MV-4-11 (cell line): ENCODE data around the gene CFB.
"Not testable (repeated sequence)": the region's sequence is repeated elsewhere in the genome, so short reads cannot be mapped to it uniquely, and the experiment has no call there.

Experiments used
- DNase-seq: peaks from one replicate; lab custom pipeline; 2025; lab: John Stamatoyannopoulos, UW

CFB gene

GRCh38 chr6:31911826-31912585, 33.9 kb upstream of the CFB start:
- no peak for DNase-seq

GRCh38 chr6:31915351-31915750, 30.5 kb upstream of the CFB start:
- DNase-seq = no peak

DNA sequence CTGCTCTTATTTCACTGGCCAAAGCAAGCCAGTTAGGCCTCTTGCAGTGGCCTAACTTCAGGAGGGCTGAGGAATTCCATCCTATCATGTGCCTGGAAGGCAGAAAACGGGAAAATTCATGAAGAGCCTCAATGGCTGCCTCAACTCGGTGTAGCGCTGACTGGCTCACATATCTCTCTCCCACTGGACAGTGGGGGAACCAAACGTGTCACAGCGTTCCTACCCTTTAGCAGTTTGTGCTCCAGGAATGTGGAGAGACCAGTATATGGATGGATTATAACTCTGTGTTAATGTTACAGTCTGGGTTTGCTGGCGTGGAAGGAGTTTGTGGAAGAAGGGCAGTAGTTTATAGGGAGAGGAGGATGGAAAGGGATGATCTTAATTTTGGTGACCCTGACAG, 30.1 kb upstream of the CFB start:
- DNase-seq = no peak

- peak; percentile 7 for DNase-seq
Observed at GRCh38 chr6:31918069-31918720, 27.7 kb upstream of the CFB start.

DNA sequence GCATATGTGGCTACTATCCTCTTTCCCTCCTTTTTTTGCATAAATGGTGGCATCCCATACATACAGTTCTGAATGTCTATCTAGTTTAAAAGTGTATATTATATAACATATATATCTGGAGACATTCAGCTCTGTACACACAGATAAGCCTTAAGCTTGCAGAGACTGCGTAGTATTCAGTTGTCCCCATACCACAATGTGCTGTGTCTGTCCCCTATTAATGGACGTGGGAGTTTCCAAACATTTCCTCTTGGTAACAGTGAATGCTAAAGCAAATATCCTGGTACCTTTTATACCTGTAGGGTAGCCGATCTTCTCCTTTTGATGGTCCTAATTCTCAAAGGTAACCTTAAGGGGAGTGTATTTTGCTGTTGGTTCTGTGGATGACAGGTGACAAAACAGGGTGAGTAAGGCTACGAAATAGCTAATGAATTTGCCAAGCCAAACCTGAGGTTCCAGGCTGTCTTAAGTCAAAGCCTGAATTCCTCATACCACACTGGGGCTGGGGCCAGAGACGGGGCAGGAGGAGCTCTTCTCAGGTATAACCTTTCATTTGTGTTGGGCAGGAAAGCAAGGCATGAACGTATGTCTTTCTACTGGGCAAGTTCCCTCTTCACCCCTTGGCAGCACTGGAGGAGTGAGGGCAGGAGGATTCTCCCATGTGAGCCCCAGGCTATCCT, 26.1 kb upstream of the CFB start:
- no peak for DNase-seq

- DNase-seq = peak; percentile 56
Observed at GRCh38 chr6:31920811-31921210, 25.1 kb upstream of the CFB start.

DNA sequence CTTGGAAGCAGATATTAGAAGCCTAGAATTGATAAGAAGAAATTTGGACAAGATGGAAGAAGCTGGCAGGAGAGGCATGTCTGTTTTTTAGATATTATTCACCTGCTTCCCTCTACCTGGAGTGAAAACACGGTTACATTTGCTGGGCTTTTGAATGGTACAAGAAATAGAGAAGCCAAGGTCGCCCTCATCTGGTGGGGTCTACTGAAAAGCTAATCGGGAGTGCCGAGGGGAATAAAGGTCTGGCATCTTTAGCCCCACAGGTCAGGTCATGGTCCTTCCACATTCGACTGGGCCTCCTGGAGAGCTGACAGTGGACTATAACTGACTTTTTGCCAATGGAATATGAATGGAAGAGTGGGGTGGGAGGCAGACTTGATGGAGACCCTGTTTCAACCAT, 23.0 kb upstream of the CFB start:
- DNase-seq = no peak

DNA sequence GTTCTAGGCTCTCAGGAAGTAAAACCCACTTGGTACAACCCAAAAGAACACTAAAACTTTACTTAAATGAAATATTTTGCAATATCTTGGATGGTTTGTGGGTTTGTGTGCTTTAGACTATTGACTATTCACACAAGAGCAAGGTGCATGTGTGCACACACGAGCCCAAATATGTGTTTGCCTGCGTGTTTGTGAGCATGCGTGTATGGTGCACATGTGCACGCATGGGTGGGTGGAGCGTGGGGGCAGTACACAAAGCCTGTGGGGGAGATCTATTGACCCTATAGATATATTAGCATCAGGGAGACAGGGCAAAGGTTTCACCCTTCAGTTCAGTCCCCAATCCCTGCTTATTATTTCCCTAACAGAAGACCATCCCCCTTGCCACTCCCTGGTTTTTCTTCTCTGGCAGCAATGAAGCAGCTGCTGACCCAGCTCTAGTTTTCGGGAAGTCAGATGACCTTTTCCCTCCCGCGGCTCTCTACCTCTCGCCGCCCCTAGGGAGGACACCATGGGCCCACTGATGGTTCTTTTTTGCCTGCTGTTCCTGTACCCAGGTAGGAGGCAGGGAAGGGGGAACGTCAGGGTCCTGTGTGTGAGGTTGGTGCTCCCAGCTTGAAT, 18.5 kb upstream of the CFB start, which contains the start of gene C2:
C2 (plus strand) TSS at position 476 of the 621 bp plus-strand sequence; CDS start at position 512, 36 bp downstream.
- DNase-seq = peak; percentile 56

- no peak for DNase-seq
Observed at GRCh38 chr6:31927863-31928671, 17.8 kb upstream of the CFB start.

GRCh38 chr6:31928672-31928939, 17.3 kb upstream of the CFB start:
- no peak for DNase-seq

GRCh38 chr6:31930962-31931361, 14.9 kb upstream of the CFB start:
- DNase-seq = no peak

DNA sequence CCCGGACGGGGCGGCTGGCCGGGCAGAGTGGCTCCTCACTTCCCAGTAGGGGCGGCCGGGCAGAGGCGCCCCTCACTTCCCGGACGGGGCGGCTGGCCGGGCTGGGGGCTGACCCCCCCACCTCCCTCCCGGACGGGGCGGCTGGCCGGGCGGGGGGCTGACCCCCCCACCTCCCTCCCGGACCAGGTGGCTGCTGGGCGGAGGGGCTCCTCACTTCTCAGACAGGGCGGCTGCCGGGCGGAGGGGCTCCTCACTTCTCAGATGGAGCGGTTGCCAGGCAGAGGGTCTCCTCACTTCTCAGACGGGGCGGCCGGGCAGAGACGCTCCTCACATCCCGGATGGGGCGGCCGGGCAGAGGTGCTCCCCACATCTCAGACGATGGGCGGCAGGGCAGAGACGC, 13.8 kb upstream of the CFB start:
- DNase-seq = not testable (repeated sequence)

GRCh38 chr6:31933537-31933936, 12.4 kb upstream of the CFB start:
- no peak for DNase-seq

- DNase-seq = no peak
Observed at GRCh38 chr6:31935021-31935420, 10.9 kb upstream of the CFB start.

GRCh38 chr6:31935823-31936222, 10.1 kb upstream of the CFB start:
- no peak for DNase-seq

- no peak for DNase-seq
Observed at GRCh38 chr6:31940256-31940664, 5.6 kb upstream of the CFB start.

DNA sequence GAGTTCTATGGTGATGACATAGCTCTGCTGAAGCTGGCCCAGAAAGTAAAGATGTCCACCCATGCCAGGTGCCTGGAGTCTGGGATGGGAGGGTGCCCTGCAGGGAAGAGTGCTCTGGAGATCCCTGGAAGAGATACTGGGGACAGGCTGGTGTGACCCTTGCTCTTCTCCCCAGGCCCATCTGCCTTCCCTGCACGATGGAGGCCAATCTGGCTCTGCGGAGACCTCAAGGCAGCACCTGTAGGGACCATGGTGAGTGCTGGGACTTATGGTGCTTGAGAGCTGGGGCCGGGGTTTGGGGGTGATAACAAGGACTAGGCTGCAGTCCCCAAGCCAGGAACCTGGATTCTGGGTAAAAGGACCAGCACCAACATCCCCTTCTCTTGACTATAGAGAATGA, 2.2 kb upstream of the CFB start:
- no peak for DNase-seq

DNA sequence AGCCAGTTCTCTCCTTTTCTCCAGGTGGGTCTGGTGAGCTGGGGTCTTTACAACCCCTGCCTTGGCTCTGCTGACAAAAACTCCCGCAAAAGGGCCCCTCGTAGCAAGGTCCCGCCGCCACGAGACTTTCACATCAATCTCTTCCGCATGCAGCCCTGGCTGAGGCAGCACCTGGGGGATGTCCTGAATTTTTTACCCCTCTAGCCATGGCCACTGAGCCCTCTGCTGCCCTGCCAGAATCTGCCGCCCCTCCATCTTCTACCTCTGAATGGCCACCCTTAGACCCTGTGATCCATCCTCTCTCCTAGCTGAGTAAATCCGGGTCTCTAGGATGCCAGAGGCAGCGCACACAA, 765 bp upstream of the CFB start:
- no peak for DNase-seq

GRCh38 chr6:31946370-31946885, 533 bp downstream of the CFB start:
- DNase-seq = no peak

DNA sequence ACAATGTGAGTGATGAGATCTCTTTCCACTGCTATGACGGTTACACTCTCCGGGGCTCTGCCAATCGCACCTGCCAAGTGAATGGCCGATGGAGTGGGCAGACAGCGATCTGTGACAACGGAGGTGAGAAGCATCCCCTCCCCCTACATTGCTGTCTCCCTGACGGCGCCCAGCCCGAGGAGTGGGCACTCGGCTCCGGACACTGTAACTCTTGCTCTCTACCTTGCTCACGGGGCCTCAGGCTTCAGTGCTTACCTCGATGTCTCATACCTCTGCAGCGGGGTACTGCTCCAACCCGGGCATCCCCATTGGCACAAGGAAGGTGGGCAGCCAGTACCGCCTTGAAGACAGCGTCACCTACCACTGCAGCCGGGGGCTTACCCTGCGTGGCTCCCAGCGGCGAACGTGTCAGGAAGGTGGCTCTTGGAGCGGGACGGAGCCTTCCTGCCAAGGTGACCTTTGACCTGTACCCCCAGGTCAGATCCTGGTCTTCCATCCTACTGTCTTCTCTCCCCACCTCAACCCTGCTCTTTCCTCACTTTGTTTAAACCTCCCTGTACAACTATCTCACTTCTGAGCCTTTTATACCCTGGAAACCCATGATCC, 1.3 kb downstream of the CFB start:
- no peak for DNase-seq

DNA sequence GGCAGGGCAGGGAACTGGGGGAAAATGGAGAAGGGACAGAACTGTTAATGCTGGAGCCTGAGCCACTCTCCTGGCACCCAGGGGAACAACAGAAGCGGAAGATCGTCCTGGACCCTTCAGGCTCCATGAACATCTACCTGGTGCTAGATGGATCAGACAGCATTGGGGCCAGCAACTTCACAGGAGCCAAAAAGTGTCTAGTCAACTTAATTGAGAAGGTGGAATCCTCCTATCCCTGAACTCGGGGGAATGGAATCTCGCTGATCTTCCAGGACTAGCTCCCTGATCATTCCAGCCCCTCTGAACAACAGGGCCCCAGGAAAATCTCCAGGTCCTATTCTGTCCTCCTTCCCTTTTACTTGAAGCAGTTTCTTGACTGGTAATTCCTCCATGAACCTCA, 2.0 kb downstream of the CFB start:
- DNase-seq = no peak

DNA sequence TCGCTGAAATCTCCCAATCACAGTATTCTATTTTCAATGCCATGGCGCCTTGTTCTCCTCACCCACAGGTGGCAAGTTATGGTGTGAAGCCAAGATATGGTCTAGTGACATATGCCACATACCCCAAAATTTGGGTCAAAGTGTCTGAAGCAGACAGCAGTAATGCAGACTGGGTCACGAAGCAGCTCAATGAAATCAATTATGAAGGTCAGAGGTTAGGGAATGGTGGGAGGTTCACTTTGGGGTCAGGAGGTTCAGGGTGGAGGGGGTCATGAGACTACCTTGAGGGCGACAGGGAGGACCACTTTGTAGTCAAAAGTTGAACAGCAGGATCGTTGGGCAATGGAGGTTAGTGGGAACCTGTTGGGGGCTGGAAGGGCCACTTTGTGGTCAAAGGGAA, 2.4 kb downstream of the CFB start:
- no peak for DNase-seq
